Activated CD4-positive, alpha-beta T cell treated with anti-CD3 and anti-CD28 coated beads for 1 hour (primary cell): ENCODE results near the gene IL17RE.
"Not testable (repeated sequence)": the region's sequence is repeated elsewhere in the genome, so short reads cannot be mapped to it uniquely, and the experiment has no call there.

Experiments
- DNase-seq: peaks from one replicate; pipeline ENCODE4 v3.0.0-alpha.2; 2020

IL17RE gene

GRCh38 chr3:9937486-9938238 lies 35.0 kb downstream of the IL17RE start:
- no peak for DNase-seq

- no peak for DNase-seq
Measured at GRCh38 chr3:9938966-9939365, 36.3 kb downstream of the IL17RE start.

GRCh38 chr3:9939906-9940305 lies 37.3 kb downstream of the IL17RE start:
- not testable (repeated sequence) for DNase-seq

- no peak for DNase-seq
Measured at GRCh38 chr3:9940746-9941145, 38.1 kb downstream of the IL17RE start.

- no peak for DNase-seq
Measured at GRCh38 chr3:9942164-9942563, 39.5 kb downstream of the IL17RE start.

GRCh38 chr3:9942934-9943690 lies 40.5 kb downstream of the IL17RE start:
- DNase-seq: no peak

- no peak for DNase-seq
Measured at GRCh38 chr3:9944271-9944670, 41.6 kb downstream of the IL17RE start.

- no peak for DNase-seq
Measured at GRCh38 chr3:9945358-9945757, 42.7 kb downstream of the IL17RE start.

- peak; percentile 73 for DNase-seq
Measured at GRCh38 chr3:9946112-9947024, 43.7 kb downstream of the IL17RE start.

GRCh38 chr3:9947025-9947995 lies 44.7 kb downstream of the IL17RE start:
- DNase-seq: no peak

GRCh38 chr3:9948586-9948985 lies 45.9 kb downstream of the IL17RE start:
- no peak for DNase-seq

GRCh38 chr3:9949115-9949514 lies 46.5 kb downstream of the IL17RE start:
- DNase-seq: no peak

- no peak for DNase-seq
Measured at GRCh38 chr3:9949626-9950025, 47.0 kb downstream of the IL17RE start.

- DNase-seq: no peak
Measured at GRCh38 chr3:9951126-9951525, 48.5 kb downstream of the IL17RE start.

GRCh38 chr3:9951598-9951961 lies 48.9 kb downstream of the IL17RE start:
- no peak for DNase-seq

GRCh38 chr3:9951962-9952805 lies 49.5 kb downstream of the IL17RE start, which contains the start of gene PRRT3:
PRRT3 (minus strand) TSS chr3:9952408; CDS start chr3:9950115, 2,293 bp downstream.
- peak; percentile 41 for DNase-seq

- no peak for DNase-seq
Measured at GRCh38 chr3:9955067-9955502, 52.4 kb downstream of the IL17RE start.

- no peak for DNase-seq
Measured at GRCh38 chr3:9955611-9956352, 53.1 kb downstream of the IL17RE start.

GRCh38 chr3:9957214-9957613 lies 54.6 kb downstream of the IL17RE start:
- no peak for DNase-seq

GRCh38 chr3:9965200-9965875 lies 62.7 kb downstream of the IL17RE start:
- no peak for DNase-seq
